ELR (cell line): Measurements from ENCODE around the gene MOB3A.
"Not testable (repeated sequence)": the region's sequence is repeated elsewhere in the genome, so short reads cannot be mapped to it uniquely, and the experiment has no call there.

Experiments
- DNase-seq: peaks from one replicate; pipeline ENCODE4 v3.0.0-alpha.2; 2015; ENCODE audit warnings: low read depth

Gene MOB3A

GRCh38 chr19:2096034-2096479 is at the start of gene MOB3A:
TSS of gene MOB3A (minus strand) at chr19:2096326. CDS start at chr19:2078560, 17,766 bp downstream.
- DNase-seq: peak; percentile 94

- DNase-seq: no peak
Observed at GRCh38 chr19:2145831-2146241, 49.7 kb upstream of the MOB3A start.

- no peak for DNase-seq
Observed at GRCh38 chr19:2144190-2144589, 48.1 kb upstream of the MOB3A start.

GRCh38 chr19:2142173-2142829 is 46.2 kb upstream of the MOB3A start:
- DNase-seq: no peak

- no peak for DNase-seq
Observed at GRCh38 chr19:2140138-2140569, 44.0 kb upstream of the MOB3A start.

GRCh38 chr19:2139385-2140137 is 43.4 kb upstream of the MOB3A start:
- DNase-seq: no peak

GRCh38 chr19:2138061-2138728 is 42.1 kb upstream of the MOB3A start:
- DNase-seq: no peak

GRCh38 chr19:2136796-2137195 is 40.7 kb upstream of the MOB3A start:
- no peak for DNase-seq

- DNase-seq: no peak
Observed at GRCh38 chr19:2135474-2136402, 39.6 kb upstream of the MOB3A start.

- no peak for DNase-seq
Observed at GRCh38 chr19:2132731-2133490, 36.8 kb upstream of the MOB3A start.

- DNase-seq: no peak
Observed at GRCh38 chr19:2132191-2132590, 36.1 kb upstream of the MOB3A start.

GRCh38 chr19:2131012-2131975 is 35.2 kb upstream of the MOB3A start:
- DNase-seq: not testable (repeated sequence)

- no peak for DNase-seq
Observed at GRCh38 chr19:2129892-2130770, 34.0 kb upstream of the MOB3A start.

GRCh38 chr19:2129486-2129885 is 33.4 kb upstream of the MOB3A start:
- DNase-seq: no peak

- DNase-seq: no peak
Observed at GRCh38 chr19:2129022-2129421, 32.9 kb upstream of the MOB3A start.

GRCh38 chr19:2128252-2128651 is 32.1 kb upstream of the MOB3A start:
- not testable (repeated sequence) for DNase-seq

- no peak for DNase-seq
Observed at GRCh38 chr19:2127758-2128157, 31.6 kb upstream of the MOB3A start.

GRCh38 chr19:2126879-2127518 is 30.9 kb upstream of the MOB3A start:
- no peak for DNase-seq
